WERI-Rb-1 (cell line): Measurements from ENCODE around the gene THAP3.
"Not testable (repeated sequence)": the region's sequence is repeated elsewhere in the genome, so short reads cannot be mapped to it uniquely, and the experiment has no call there.

Experiments used
- DNase-seq: peaks from one replicate; pipeline ENCODE4 v3.0.0-alpha.2; 2020
- H3K27ac ChIP-seq: fragments of 250-450 bp; sonication (Bioruptor Pico); 2 replicates; pipeline ENCODE4 v1.5.1; 2020; ENCODE audit warnings: mild to moderate bottlenecking, moderate library complexity
- H3K27me3 ChIP-seq: fragments of 250-450 bp; sonication (Bioruptor Pico); 2 replicates; pipeline ENCODE4 v1.5.1; 2021; ENCODE audit warnings: mild to moderate bottlenecking, low read depth, moderate library complexity; ENCODE audit not compliant: insufficient read depth, severe bottlenecking
- H3K36me3 ChIP-seq: fragments of 250-450 bp; sonication (Bioruptor Pico); 2 replicates; pipeline ENCODE4 v1.5.1; 2020; ENCODE audit warnings: mild to moderate bottlenecking, moderate library complexity
- H3K4me3 ChIP-seq: 2 replicates; pipeline ENCODE4 v1.5.1; 2011; ENCODE audit warnings: low read depth, mild to moderate bottlenecking, control low read depth, low read length
- H3K9me3 ChIP-seq: fragments of 250-450 bp; sonication (Bioruptor Pico); 2 replicates; pipeline ENCODE4 v1.5.1; 2021; ENCODE audit warnings: mild to moderate bottlenecking, moderate library complexity; ENCODE audit not compliant: severe bottlenecking
- TF ChIP-seq, protein P1 (sequence below): IDR thresholded peaks from 2 replicates; pipeline ENCODE4 v1.5.1; 2011; ENCODE audit warnings: low read depth, mild to moderate bottlenecking, control low read depth, inconsistent platforms, low read length

Gene THAP3

DNA sequence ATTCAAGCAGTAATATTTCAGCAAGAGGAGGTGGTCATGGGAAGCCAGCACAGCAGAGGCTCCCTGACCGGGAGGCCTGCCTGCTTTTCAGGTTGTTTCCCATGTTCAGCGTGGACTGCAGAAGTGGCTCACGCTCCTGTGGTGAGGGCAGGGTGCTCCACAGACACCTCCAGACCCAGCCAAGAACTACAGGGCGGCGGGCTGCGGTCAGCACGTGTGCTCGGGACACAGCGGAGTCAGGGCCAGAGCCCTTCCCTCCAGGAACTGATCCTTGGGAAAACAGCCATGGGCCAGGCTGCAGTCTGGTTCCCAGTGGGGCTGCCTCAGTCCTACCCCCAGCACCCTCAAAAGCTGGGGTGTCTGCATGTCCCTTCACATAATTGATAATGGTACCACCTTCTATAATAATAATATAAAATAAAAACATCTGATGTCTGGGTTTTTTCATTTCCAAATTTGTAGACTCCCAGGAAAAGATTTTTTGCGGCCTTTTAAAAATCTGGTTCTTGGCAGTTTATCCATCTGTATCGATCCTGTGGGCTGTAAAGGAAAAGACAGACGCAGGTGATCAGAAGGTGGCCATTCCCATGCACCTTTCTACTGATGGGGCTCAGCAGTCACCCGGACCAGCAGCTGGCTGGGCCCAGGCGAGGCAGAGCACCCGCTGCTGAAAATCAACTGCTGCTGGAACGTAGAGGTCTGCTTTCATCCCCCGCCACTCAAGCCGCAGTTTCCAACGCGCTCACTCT is 10.7 kb downstream of the THAP3 start:
- Histone ChIP-seq H3K9me3 (no peaks in the 10 kb centered on the region), H3K36me3 (peaks cover 76% of the 10 kb centered on the region), H3K27me3 (no peaks in the 10 kb centered on the region), H3K4me3 (no peak overlapping the region), H3K27ac (no peak overlapping the region)
- no peak for DNase-seq
- TF ChIP-seq, protein P1, sequence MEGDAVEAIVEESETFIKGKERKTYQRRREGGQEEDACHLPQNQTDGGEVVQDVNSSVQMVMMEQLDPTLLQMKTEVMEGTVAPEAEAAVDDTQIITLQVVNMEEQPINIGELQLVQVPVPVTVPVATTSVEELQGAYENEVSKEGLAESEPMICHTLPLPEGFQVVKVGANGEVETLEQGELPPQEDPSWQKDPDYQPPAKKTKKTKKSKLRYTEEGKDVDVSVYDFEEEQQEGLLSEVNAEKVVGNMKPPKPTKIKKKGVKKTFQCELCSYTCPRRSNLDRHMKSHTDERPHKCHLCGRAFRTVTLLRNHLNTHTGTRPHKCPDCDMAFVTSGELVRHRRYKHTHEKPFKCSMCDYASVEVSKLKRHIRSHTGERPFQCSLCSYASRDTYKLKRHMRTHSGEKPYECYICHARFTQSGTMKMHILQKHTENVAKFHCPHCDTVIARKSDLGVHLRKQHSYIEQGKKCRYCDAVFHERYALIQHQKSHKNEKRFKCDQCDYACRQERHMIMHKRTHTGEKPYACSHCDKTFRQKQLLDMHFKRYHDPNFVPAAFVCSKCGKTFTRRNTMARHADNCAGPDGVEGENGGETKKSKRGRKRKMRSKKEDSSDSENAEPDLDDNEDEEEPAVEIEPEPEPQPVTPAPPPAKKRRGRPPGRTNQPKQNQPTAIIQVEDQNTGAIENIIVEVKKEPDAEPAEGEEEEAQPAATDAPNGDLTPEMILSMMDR, result no peak

DNA sequence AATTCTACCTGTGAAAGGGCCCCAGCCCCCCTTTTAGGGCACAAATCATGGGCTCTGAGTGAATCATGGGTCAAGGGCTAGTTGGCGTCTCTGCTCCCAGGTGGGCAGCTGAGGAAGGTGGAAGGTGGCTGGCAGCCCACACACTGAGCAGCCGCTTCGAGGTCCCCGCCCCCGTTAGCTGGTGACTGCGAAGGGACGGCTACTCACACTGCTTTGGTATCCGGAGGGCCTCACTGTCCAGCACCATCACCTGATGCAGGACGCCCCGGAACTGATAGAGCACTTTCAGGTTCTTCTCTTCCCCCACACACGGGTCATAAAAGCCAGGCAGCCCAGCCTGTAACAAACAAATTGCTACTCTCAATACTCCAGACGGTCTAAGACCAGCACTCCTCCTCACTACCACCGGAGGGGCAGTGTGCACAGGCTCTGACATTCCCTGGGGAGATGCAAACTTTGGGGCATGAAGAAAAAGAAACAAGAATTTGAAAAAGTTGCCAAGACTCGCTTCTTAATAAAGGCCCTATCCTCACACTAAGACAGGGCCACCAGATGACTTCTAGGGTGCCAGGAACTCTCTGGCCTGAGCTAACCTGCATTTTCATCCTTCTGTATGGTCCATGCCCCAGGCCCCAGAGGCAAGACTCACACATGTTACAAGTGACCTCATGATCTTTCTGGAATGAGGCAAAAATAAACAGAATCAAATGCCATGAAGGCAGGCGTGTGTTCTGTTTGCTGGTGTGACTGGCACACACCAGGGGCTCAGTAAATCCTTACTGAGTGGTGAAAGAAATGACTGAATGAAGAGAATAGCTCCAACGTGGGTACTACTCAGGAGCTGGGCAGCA is 11.5 kb downstream of the THAP3 start:
- H3K27ac ChIP-seq, result no peak overlapping the region
- no peaks in the 10 kb centered on the region for H3K27me3 ChIP-seq
- no peak overlapping the region for H3K4me3 ChIP-seq
- peaks cover 84% of the 10 kb centered on the region for H3K36me3 ChIP-seq
- no peaks in the 10 kb centered on the region for H3K9me3 ChIP-seq
- TF ChIP-seq, protein P1, result no peak
- no peak for DNase-seq

DNA sequence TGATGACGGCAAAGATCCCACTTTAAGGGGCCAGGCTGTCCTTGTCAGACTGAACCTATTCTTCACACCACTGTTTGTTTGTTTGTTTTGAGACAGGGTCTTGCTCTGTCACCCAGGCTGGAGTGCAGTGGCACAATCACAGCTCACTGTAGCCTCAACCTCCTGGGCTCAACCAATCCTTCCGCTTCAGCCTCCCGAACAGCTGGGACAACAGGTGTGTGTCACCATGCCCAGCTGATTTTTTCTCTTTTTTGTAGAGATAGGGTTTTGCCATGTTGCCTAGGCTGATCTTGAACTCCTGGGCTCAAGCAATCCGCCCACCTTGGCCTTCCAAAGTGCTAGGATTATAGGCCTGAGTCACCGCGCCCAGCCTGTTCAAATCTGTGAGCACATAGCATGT is 12.1 kb downstream of the THAP3 start:
- DNase-seq, H3K9me3 ChIP-seq, H3K27me3 ChIP-seq, H3K27ac ChIP-seq, H3K4me3 ChIP-seq: not testable (repeated sequence)
- H3K36me3 ChIP-seq, result peaks cover 87% of the 10 kb centered on the region

DNA sequence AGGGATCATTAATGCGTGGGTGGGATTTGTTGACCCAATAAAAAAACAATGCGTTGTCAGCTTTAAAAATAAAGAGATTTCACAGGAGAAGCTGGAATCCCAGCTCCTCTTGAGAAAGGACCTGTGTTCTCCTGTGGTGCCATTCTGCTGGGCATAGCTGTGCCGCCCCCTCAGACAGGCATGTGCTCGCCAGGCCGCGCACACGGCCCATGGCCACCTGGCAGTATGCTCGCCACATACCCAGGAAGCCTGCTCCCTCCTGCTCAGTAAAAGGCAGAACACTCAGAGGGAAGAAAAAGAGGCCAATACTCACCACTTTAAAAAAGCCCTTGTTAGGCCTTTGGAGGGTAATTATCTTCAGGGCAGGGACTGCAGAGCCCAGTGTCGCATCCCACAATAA is 13.1 kb downstream of the THAP3 start:
- Histone ChIP-seq H3K27me3 (no peaks in the 10 kb centered on the region), H3K27ac (no peak overlapping the region), H3K4me3 (no peak overlapping the region), H3K9me3 (no peaks in the 10 kb centered on the region), H3K36me3 (peaks cover 90% of the 10 kb centered on the region)
- TF ChIP-seq, protein P1, result no peak
- no peak for DNase-seq

DNA sequence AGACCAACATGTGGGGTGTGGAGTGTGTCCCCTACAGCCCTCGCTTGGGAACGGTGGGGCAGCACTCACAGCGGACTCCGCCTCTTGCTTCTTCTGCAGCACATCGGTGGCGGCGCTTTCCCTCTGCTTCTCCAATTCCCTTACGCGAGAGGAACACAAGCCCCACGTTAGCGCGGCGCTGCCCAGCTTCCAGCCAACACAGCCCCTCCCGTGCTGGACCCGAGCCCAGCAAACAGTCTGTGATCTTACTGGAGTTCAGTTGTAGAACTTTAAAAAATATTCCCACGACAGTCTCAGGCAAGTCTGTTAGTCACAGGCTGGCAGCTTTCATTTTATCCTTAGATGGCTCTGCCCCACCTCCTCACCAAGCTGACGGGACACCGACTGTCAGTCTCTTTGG is 13.6 kb downstream of the THAP3 start:
- peaks cover 88% of the 10 kb centered on the region for H3K36me3 ChIP-seq
- DNase-seq, result no peak
- no peak overlapping the region for H3K4me3 ChIP-seq
- no peak overlapping the region for H3K27ac ChIP-seq
- no peaks in the 10 kb centered on the region for H3K27me3 ChIP-seq
- TF ChIP-seq, protein P1, result no peak
- H3K9me3 ChIP-seq, result no peaks in the 10 kb centered on the region

DNA sequence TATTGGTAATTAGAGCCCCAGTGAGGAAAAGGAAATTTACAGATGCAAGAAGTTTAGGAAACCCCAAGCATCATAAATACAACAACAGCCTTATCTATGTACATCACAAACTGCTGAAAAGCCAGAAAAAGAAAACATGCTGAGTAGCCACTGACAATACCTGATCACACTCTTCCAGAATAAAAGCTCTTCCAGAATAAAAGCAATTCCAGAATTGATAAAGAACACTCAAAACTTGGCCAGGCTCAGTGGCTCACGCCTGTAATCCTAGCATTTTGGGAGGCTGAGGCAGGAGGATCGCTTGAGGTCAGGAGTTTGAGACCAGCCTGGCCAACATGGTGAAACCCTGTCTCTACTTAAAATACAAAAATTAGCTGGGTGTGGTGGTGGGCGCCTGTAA is 16.2 kb downstream of the THAP3 start:
- not testable (repeated sequence) for H3K4me3 ChIP-seq, H3K27me3 ChIP-seq, DNase-seq, H3K9me3 ChIP-seq, H3K27ac ChIP-seq
- peaks cover 86% of the 10 kb centered on the region for H3K36me3 ChIP-seq
